ENCODE results near the gene ZAP70. TPM values are rescaled to one million over a fixed set of nuclear protein-coding genes. Genes with fewer than 3 reads are reported as not detected.
A peak's percentile ranks its signal among the peaks of the same experiment; 100 is the strongest.

ZAP70 gene
- polyA plus RNA-seq, 2 of the 4 experiments (the other 2 are of a cell fraction), result 0.10 TPM; not detected in 1

DNA sequence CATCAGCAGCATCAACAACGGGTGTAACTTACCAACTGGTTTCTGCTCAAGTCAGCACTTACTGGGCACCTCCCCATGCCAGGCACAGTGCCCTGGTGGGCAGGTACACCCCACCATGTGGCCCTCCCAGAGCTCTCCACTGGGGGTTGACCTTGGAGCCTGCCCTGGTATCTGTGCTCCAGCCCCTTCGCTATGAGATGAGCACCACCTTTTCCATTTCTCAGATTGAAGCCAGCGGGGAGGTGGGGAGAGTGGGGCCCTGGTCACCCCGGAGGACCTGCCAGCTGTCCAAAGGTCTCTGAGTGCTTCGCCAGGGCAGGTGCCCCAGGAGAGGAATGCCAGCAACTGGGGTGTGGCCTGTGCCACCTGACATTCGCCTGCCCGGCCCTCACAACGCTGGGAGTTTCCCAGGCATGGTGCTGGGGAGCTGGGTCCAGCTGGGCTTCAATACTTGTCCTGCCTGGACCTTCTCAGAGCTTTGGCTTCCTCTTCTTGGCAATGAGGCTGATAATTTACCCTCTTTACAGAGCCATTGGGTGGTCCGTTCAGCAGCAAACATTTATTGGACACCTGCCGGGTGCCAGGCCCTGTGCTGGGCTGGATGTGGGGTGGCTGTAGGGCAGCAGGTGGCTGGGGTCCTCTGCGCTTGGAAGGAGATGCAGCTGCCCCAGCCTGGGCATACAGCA is 5.9 kb upstream of the ZAP70 start:
- FAIRE-seq, result no peak
- CTCF ChIA-PET, result interaction anchor here (0.8 to 10.0 kb wide), 4 partner anchors 9 to 678 kb away, joined by 3 to 106 read pairs (median 12); no protein-coding TSS in a partner anchor
- WGBS (ENCODE audit: missing lambda C conversion rate), result 48% methylated on average over 8 of the region's 11 CpGs
- H3K4me1 ChIP-seq, result no peaks in the 10 kb centered on the region
- ATAC-seq, result no peak
- TF ChIP-seq MAZ (IDR thresholded peaks at IDR 0.05; ENCODE audit: borderline replicate concordance, low read depth, low read length) (no peak), KDM1A (IDR thresholded peaks at IDR 0.05; ENCODE audit: low read depth) (no peak), MYC (IDR thresholded peaks at IDR 0.05; ENCODE audit: borderline replicate concordance, low read length) (no peak), FOSL2 (IDR thresholded peaks at IDR 0.05) (no peak), FOSL2 (CRISPR knock-in tag; IDR thresholded peaks at IDR 0.05) (no peak), PHF8 (IDR thresholded peaks at IDR 0.05; ENCODE audit: borderline replicate concordance, low read depth) (no peak), CBX2 (IDR thresholded peaks at IDR 0.05; ENCODE audit: borderline replicate concordance, low read depth) (no peak)
- H3K9me3 ChIP-seq, result no peaks in the 10 kb centered on the region
- DNase-seq (ENCODE audit: low read depth in 1 of 2, low spot score in 1 of 2), result no peak
- POLR2A ChIA-PET, result no interaction called here
- no peak overlapping the region for H3K4me2 ChIP-seq
- no peak overlapping the region for H3K27ac ChIP-seq
- H3K4me3 ChIP-seq, result no peak overlapping the region

DNA sequence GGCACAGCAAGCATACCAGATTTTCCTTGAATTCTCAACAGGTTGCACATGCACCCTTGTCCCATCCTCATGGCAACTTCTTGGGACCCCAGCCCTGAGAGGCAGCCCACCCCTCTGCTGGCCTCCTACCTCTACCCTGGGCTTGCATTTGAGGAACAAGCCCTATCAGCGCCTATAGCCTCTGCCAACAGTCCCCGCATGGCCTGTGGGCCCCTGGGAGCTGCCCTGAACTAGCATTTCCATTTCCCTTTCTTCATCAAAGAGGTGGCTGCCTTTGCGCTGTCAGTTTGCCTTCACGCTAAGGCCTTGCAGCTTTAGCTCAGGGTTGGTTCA is 5.4 kb upstream of the ZAP70 start:
- H3K4me3 ChIP-seq, result no peak overlapping the region
- H3K27ac ChIP-seq, result no peak overlapping the region
- CTCF ChIA-PET, result interaction anchor here (0.8 to 10.0 kb wide), 3 partner anchors 9 to 677 kb away, joined by 3 to 106 read pairs (median 22); no protein-coding TSS in a partner anchor
- FAIRE-seq, result no peak
- H3K4me1 ChIP-seq, result no peaks in the 10 kb centered on the region
- POLR2A ChIA-PET, result no interaction called here
- 60% methylated on average over 2 of the region's 4 CpGs for WGBS (ENCODE audit: missing lambda C conversion rate)
- DNase-seq (ENCODE audit: low read depth in 1 of 2, low spot score in 1 of 2), result no peak
- no peak for ATAC-seq
- no peak overlapping the region for H3K4me2 ChIP-seq
- no peaks in the 10 kb centered on the region for H3K9me3 ChIP-seq
- no peak for TF ChIP-seq SREBF2 (IDR thresholded peaks at IDR 0.05)
- no peak for TF ChIP-seq EHF (CRISPR knock-in tag; IDR thresholded peaks at IDR 0.05)
- TF ChIP-seq RARB (CRISPR knock-in tag; IDR thresholded peaks at IDR 0.05), result no peak

DNA sequence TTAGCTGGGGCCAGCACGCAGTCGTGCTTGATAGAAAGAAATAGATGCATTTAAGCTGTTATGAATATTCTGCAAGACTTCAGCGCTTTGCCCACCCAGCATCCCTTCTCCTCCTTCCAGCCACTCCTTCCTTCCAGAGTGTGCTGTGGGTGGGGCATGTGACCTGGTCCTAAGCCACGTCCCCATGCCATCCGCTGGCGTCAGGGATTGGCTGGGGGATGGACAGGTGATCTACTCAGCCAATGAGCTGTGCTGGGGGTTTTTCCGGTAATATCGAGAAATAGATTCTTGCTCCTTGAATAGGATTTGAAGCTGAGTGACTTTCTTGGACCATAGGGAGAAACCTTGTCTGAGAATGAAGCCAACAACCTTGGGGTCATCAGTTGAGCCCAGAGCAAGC is 4.8 kb upstream of the ZAP70 start:
- WGBS (ENCODE audit: missing lambda C conversion rate), result 71% methylated on average over 8 of the region's 8 CpGs
- DNase-seq (ENCODE audit: low read depth in 1 of 2, low spot score in 1 of 2), result peak in 1 of 2 experiments; percentile 18
- Histone ChIP-seq H3K4me1 (no peaks in the 10 kb centered on the region), H3K4me3 (no peak overlapping the region), H3K9me3 (no peaks in the 10 kb centered on the region), H3K27ac (no peak overlapping the region), H3K4me2 (no peak overlapping the region)
- FAIRE-seq, result no peak
- POLR2A ChIA-PET, result no interaction called here
- ATAC-seq, result peak in 1 of 2 experiments; percentile 47; a peak in 3 of 6 replicates
- CTCF ChIA-PET, result interaction anchor here (1.0 to 10.0 kb wide), 6 partner anchors 10 to 685 kb away, joined by 3 to 106 read pairs (median 6); no protein-coding TSS in a partner anchor
- TF ChIP-seq, protein P1, sequence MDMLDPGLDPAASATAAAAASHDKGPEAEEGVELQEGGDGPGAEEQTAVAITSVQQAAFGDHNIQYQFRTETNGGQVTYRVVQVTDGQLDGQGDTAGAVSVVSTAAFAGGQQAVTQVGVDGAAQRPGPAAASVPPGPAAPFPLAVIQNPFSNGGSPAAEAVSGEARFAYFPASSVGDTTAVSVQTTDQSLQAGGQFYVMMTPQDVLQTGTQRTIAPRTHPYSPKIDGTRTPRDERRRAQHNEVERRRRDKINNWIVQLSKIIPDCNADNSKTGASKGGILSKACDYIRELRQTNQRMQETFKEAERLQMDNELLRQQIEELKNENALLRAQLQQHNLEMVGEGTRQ (IDR thresholded peaks at IDR 0.05), result peak; percentile 47; the same call in 1 of the 2 replicates
- TF ChIP-seq, protein P2, sequence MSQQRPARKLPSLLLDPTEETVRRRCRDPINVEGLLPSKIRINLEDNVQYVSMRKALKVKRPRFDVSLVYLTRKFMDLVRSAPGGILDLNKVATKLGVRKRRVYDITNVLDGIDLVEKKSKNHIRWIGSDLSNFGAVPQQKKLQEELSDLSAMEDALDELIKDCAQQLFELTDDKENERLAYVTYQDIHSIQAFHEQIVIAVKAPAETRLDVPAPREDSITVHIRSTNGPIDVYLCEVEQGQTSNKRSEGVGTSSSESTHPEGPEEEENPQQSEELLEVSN (IDR thresholded peaks at IDR 0.05; ENCODE audit: borderline replicate concordance, low read depth), result no peak

DNA sequence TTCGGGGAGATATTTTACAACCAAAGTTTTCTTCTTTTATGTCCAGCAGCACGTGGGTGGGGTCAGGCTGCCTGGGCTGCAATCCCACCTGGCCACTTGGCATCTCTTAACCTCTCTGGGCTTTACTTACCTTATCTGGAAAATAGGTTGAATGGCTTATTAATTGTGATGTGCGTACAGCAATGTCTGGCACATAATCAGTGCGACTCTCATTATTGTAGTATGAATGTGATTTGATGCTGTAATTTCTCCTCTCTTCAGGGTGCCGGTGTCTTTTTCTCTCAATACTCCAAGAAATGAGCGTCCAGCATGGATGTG is 2.0 kb upstream of the ZAP70 start:
- CTCF ChIA-PET, result interaction anchor here (1.3 to 10.0 kb wide), 2 partner anchors 13 to 29 kb away, joined by 3 to 106 read pairs; no protein-coding TSS in a partner anchor
- TF ChIP-seq, protein P3, sequence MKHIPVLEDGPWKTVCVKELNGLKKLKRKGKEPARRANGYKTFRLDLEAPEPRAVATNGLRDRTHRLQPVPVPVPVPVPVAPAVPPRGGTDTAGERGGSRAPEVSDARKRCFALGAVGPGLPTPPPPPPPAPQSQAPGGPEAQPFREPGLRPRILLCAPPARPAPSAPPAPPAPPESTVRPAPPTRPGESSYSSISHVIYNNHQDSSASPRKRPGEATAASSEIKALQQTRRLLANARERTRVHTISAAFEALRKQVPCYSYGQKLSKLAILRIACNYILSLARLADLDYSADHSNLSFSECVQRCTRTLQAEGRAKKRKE (CRISPR knock-in tag; IDR thresholded peaks at IDR 0.05; ENCODE audit: low read depth), result no peak
- TF ChIP-seq BHLHE40 (IDR thresholded peaks at IDR 0.05; ENCODE audit: low read depth, low read length) (no peak), TFCP2L1 (CRISPR knock-in tag; IDR thresholded peaks at IDR 0.05) (no peak), HOXB13 (CRISPR knock-in tag; IDR thresholded peaks at IDR 0.05; ENCODE audit: low read depth) (no peak), NR3C1 (IDR thresholded peaks at IDR 0.05) (no peak), MYC (IDR thresholded peaks at IDR 0.05; ENCODE audit: borderline replicate concordance, low read length) (no peak), PHF8 (IDR thresholded peaks at IDR 0.05; ENCODE audit: borderline replicate concordance, low read depth) (no peak), EHF (CRISPR knock-in tag; IDR thresholded peaks at IDR 0.05) (no peak), POLR2A (IDR thresholded peaks at IDR 0.05; ENCODE audit: low read length) (no peak), RNF2 (IDR thresholded peaks at IDR 0.05; ENCODE audit: borderline replicate concordance, low read depth) (no peak), NPAS2 (CRISPR knock-in tag; IDR thresholded peaks at IDR 0.05; ENCODE audit: borderline replicate concordance) (no peak), MAZ (IDR thresholded peaks at IDR 0.05; ENCODE audit: borderline replicate concordance, low read depth, low read length) (no peak), TP53 (CRISPR knock-in tag; IDR thresholded peaks at IDR 0.05) (no peak)
- TF ChIP-seq, protein P4, sequence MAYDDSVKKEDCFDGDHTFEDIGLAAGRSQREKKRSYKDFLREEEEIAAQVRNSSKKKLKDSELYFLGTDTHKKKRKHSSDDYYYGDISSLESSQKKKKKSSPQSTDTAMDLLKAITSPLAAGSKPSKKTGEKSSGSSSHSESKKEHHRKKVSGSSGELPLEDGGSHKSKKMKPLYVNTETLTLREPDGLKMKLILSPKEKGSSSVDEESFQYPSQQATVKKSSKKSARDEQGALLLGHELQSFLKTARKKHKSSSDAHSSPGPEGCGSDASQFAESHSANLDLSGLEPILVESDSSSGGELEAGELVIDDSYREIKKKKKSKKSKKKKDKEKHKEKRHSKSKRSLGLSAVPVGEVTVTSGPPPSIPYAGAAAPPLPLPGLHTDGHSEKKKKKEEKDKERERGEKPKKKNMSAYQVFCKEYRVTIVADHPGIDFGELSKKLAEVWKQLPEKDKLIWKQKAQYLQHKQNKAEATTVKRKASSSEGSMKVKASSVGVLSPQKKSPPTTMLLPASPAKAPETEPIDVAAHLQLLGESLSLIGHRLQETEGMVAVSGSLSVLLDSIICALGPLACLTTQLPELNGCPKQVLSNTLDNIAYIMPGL (CRISPR knock-in tag; IDR thresholded peaks at IDR 0.05; ENCODE audit: borderline replicate concordance), result no peak
- TF ChIP-seq, protein P2 (IDR thresholded peaks at IDR 0.05; ENCODE audit: borderline replicate concordance, low read depth), result no peak
- TF ChIP-seq, protein P5, sequence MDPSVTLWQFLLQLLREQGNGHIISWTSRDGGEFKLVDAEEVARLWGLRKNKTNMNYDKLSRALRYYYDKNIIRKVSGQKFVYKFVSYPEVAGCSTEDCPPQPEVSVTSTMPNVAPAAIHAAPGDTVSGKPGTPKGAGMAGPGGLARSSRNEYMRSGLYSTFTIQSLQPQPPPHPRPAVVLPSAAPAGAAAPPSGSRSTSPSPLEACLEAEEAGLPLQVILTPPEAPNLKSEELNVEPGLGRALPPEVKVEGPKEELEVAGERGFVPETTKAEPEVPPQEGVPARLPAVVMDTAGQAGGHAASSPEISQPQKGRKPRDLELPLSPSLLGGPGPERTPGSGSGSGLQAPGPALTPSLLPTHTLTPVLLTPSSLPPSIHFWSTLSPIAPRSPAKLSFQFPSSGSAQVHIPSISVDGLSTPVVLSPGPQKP (IDR thresholded peaks at IDR 0.05; ENCODE audit: low read depth, low read length), result no peak
- WGBS (ENCODE audit: missing lambda C conversion rate), result 57% methylated on average over 6 of the region's 6 CpGs

More for the DNA sequence above, 2.0 kb upstream of the ZAP70 start:
- no peak for FAIRE-seq
- no peak overlapping the region for H3K27ac ChIP-seq
- ATAC-seq, result no peak
- H3K4me3 ChIP-seq, result no peak overlapping the region
- POLR2A ChIA-PET, result no interaction called here
- H3K4me1 ChIP-seq, result no peaks in the 10 kb centered on the region
- DNase-seq (ENCODE audit: low read depth in 1 of 2, low spot score in 1 of 2), result no peak
- no peak overlapping the region for H3K4me2 ChIP-seq
- H3K9me3 ChIP-seq, result no peaks in the 10 kb centered on the region

All from A549 (cell line).